Keratinocyte (primary cell): ENCODE data around the gene TMEM238.

Experiments used
- CTCF ChIP-seq, 3 experiments: IDR thresholded peaks in 1 of 3; conservative IDR thresholded peaks in 1 of 3; optimal IDR thresholded peaks in 1 of 3; 2 replicates in 2 of 3; 3 replicates in 1 of 3; pipeline versions ENCODE3 to v1.5.1; 2011; ENCODE audit warnings: low read length in 3 of 3, mild to moderate bottlenecking in 3 of 3, moderate library complexity in 2 of 3, control low read depth in 1 of 3, inconsistent platforms in 1 of 3; ENCODE audit not compliant: insufficient read depth in 2 of 3; ENCODE audit errors: extremely low read depth in 1 of 3
- EZH2 ChIP-seq: IDR thresholded peaks from one replicate; pipeline ENCODE4 v1.6.1; 2012; ENCODE audit warnings: inconsistent platforms, mild to moderate bottlenecking, low read length, moderate library complexity

DNA sequence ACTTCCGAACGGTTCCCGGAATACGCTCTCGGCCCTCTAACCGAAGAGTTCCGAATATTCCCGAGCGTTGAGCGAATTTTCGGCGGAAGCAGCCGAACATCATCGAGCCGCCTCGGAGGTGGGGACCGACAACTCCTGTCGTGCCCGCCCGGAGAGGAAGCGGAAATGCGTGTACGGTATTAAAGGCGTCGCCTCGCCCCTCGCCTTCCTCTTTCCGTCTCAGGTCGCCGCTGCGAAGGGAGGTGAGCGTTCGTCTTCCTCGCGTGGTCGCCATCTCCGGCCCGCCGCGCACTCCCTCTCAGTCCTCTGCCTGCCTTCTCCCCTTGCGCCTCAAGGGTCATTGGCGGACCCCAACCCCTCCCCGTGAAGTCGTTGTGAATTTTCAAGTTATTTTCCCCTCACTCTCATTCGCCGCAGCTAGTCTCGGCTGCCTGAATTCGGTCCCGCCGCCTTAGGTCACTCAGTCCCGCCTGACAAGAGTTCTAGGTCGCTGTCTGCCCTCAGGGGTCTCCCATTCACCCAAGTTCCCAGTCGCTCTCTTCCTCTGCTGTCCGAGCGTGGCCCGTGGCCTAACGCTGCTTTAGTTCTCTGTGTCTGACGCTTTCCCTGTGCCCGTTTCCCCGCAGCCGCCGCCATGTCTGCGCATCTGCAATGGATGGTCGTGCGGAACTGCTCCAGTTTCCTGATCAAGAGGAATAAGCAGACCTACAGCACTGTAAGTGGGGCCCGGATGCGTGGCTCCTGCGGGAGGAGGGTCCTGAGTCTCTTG lies 1.8 kb upstream of the TMEM238 start, which contains the start of gene RPL28:
- TF ChIP-seq CTCF (optimal IDR thresholded peaks at IDR 0.05 in 1 of 3, IDR thresholded peaks at IDR 0.05 in 1 of 3, conservative IDR thresholded peaks at IDR 0.05 in 1 of 3; ENCODE audit: extremely low read depth in 1 of 3, insufficient read depth in 2 of 3, low read length in 3 of 3): peak in 1 of 3 experiments; percentile 14
- no peak for TF ChIP-seq EZH2
